HepG2 (cell line): ENCODE measurements around the gene BRCA1. TPM values are rescaled to one million over a fixed set of nuclear protein-coding genes. Genes with fewer than 3 reads are reported as not detected.

Experiments used
- CCAR2 ChIP-seq: fragments of 200-400 bp; formaldehyde crosslinking; optimal IDR thresholded peaks from 2 replicates; pipeline ENCODE3; 2018; ENCODE audit warnings: low read depth, mild to moderate bottlenecking, low read length, moderate library complexity
- DDIT3 ChIP-seq: sonication (generic); formaldehyde crosslinking; IDR thresholded peaks from 2 replicates; pipeline ENCODE4 v1.4.0; 2020; ENCODE audit warnings: mild to moderate bottlenecking, missing genetic modification reagents
- FIP1L1 ChIP-seq: fragments of 200-400 bp; formaldehyde crosslinking; IDR thresholded peaks from 2 replicates; pipeline ENCODE4 v1.6.1; 2018; ENCODE audit warnings: low read depth, mild to moderate bottlenecking, low read length, moderate library complexity, borderline replicate concordance; ENCODE audit not compliant: insufficient read depth
- FOSL2 ChIP-seq: sonication (generic); formaldehyde crosslinking; IDR thresholded peaks from 2 replicates; pipeline ENCODE4 v1.4.0; 2020; ENCODE audit warnings: missing genetic modification reagents
- GABPB1 ChIP-seq: IDR thresholded peaks from 2 replicates; pipeline ENCODE4 v1.6.1; 2016; ENCODE audit warnings: mild to moderate bottlenecking, missing genetic modification reagents, moderate library complexity, missing compliant biosample characterization
- GLI4 ChIP-seq: sonication (generic); formaldehyde crosslinking; IDR thresholded peaks from 2 replicates; pipeline ENCODE4 v1.5.1; 2020; ENCODE audit warnings: missing genetic modification reagents, mild to moderate bottlenecking, moderate library complexity, borderline replicate concordance
- HNF4G ChIP-seq, 2 experiments: sonication (generic) in 1 of 2; formaldehyde crosslinking in 1 of 2; IDR thresholded peaks; 2 replicates each; pipeline versions ENCODE4 v1.4.0 to v1.6.1; 2011 to 2020; ENCODE audit warnings: borderline replicate concordance in 2 of 2, low read depth in 2 of 2, mild to moderate bottlenecking in 2 of 2, low read length in 1 of 2, missing genetic modification reagents in 1 of 2, moderate library complexity in 1 of 2
- HOXA5 ChIP-seq: sonication (generic); formaldehyde crosslinking; IDR thresholded peaks from 2 replicates; pipeline ENCODE4 v1.4.0; 2020; ENCODE audit warnings: missing genetic modification reagents
- HOXA7 ChIP-seq: sonication (generic); formaldehyde crosslinking; IDR thresholded peaks from 2 replicates; pipeline ENCODE4 v1.8.1; 2022; ENCODE audit warnings: mild to moderate bottlenecking, missing genetic modification reagents, moderate library complexity
- LBX2 ChIP-seq: sonication (generic); formaldehyde crosslinking; IDR thresholded peaks from 2 replicates; pipeline ENCODE4 v1.5.0; 2020; ENCODE audit warnings: missing genetic modification reagents, mild to moderate bottlenecking, borderline replicate concordance
- POLR2AphosphoS2 ChIP-seq: IDR thresholded peaks from 2 replicates; pipeline ENCODE4 v1.6.1; 2011; ENCODE audit warnings: low read depth, low read length, improper control_type of control experiment
- RFXANK ChIP-seq: IDR thresholded peaks from 2 replicates; pipeline ENCODE4 v1.6.1; 2016
- ZBTB21 ChIP-seq: sonication (generic); formaldehyde crosslinking; IDR thresholded peaks from 2 replicates; pipeline ENCODE4 v1.4.0; 2020; ENCODE audit warnings: missing genetic modification reagents
- ZNF232 ChIP-seq: sonication (generic); formaldehyde crosslinking; IDR thresholded peaks from 2 replicates; pipeline ENCODE4 v1.4.0; 2020; ENCODE audit warnings: missing genetic modification reagents, borderline replicate concordance
- ZNF296 ChIP-seq: sonication (generic); formaldehyde crosslinking; conservative IDR thresholded peaks from 2 replicates; pipeline ENCODE4 v1.5.0; 2020; ENCODE audit warnings: mild to moderate bottlenecking, missing genetic modification reagents
- ZNF44 ChIP-seq: sonication (generic); formaldehyde crosslinking; IDR thresholded peaks from 2 replicates; pipeline ENCODE4 v1.5.1; 2020; ENCODE audit warnings: mild to moderate bottlenecking, missing genetic modification reagents
- ZNF569 ChIP-seq: sonication (generic); formaldehyde crosslinking; IDR thresholded peaks from 2 replicates; pipeline ENCODE4 v1.5.0; 2020; ENCODE audit warnings: mild to moderate bottlenecking, missing genetic modification reagents, moderate library complexity, borderline replicate concordance
- ZNF589 ChIP-seq: sonication (generic); formaldehyde crosslinking; conservative IDR thresholded peaks from 2 replicates; pipeline ENCODE4 v1.8.0; 2022; ENCODE audit warnings: mild to moderate bottlenecking, moderate library complexity, missing genetic modification reagents
- ZNF614 ChIP-seq: IDR thresholded peaks from 2 replicates; pipeline ENCODE4 v1.6.1; 2018; ENCODE audit warnings: missing biosample characterization, missing genetic modification reagents, inconsistent platforms, borderline replicate concordance
- ZNF687 ChIP-seq: sonication (generic); formaldehyde crosslinking; IDR thresholded peaks from 2 replicates; pipeline ENCODE4 v1.5.1; 2020; ENCODE audit warnings: mild to moderate bottlenecking, missing genetic modification reagents, moderate library complexity
- ZSCAN30 ChIP-seq: sonication (generic); formaldehyde crosslinking; IDR thresholded peaks from 2 replicates; pipeline ENCODE4 v1.5.0; 2020; ENCODE audit warnings: mild to moderate bottlenecking, missing genetic modification reagents
- ZXDC ChIP-seq: sonication (generic); formaldehyde crosslinking; IDR thresholded peaks from 2 replicates; pipeline ENCODE4 v1.5.0; 2020; ENCODE audit warnings: mild to moderate bottlenecking, missing genetic modification reagents
- polyA plus RNA-seq, 8 experiments: library from polyadenylated mRNA; depleted of rRNA in 3 of 8; stranded (reverse) in 7 of 8; unstranded in 1 of 8; fragments of >200 nt; fragmentation: Illumina TruSeq in 4 of 8; extraction: Trizol in 4 of 8; gene quantifications; 2 replicates each; pipeline versions ENCODE4 v1.2.1 to v1.2.3, GENCODE V29; 2011 to 2016; ENCODE audit warnings: low read depth in 4 of 8, missing spikeins in 1 of 8, mixed read lengths in 1 of 8; ENCODE audit not compliant: insufficient read depth in 1 of 8
- total RNA-seq, 5 experiments: library from RNA; depleted of rRNA; stranded (reverse); fragments of >200 nt; fragmentation: Illumina TruSeq; extraction: Trizol; gene quantifications; 2 replicates each; pipeline ENCODE4 v1.2.3, GENCODE V29; 2016; ENCODE audit warnings: low read depth in 1 of 5

Gene BRCA1
- total and polyA plus RNA-seq, 2 of the 13 experiments (the other 11 are each of a cell fraction or from before 2014, with no cell fraction given), result 13.3 to 37.5 TPM

GRCh38 chr17:43134774-43135453 lies 9.8 kb upstream of the BRCA1 start (continued):
- TF ChIP-seq RFXANK (CRISPR knock-in tag) (no peak), HOXA7 (no peak), POLR2AphosphoS2 (no peak), ZNF569 (no peak), GLI4 (no peak), ZNF614 (no peak), DDIT3 (no peak), ZNF44 (CRISPR knock-in tag) (no peak), LBX2 (CRISPR knock-in tag) (0 out of 2 replicates have a peak, but pooled peaks have one; percentile 48), GABPB1 (CRISPR knock-in tag) (no peak; the same call in 1 of the 2 replicates), CCAR2 (no peak), HNF4G (IDR thresholded peaks at IDR 0.05; ENCODE audit: borderline replicate concordance, low read depth, low read length) (peak; percentile 96), HNF4G (CRISPR knock-in tag; IDR thresholded peaks at IDR 0.05; ENCODE audit: borderline replicate concordance, low read depth) (peak; percentile 70; the same call in 1 of the 2 replicates), ZNF589 (CRISPR knock-in tag) (no peak), HOXA5 (CRISPR knock-in tag) (no peak), FOSL2 (CRISPR knock-in tag) (no peak), ZBTB21 (CRISPR knock-in tag) (no peak), ZNF232 (CRISPR knock-in tag) (no peak; the same call in 1 of the 2 replicates), ZSCAN30 (CRISPR knock-in tag) (no peak; the same call in 1 of the 2 replicates), ZNF687 (CRISPR knock-in tag) (peak; percentile 86), ZNF296 (CRISPR knock-in tag) (no peak), FIP1L1 (no peak), ZXDC (no peak)
